HUES48 (cell line): ENCODE measurements around the gene RIBC2.
A peak's percentile ranks its signal among the peaks of the same experiment; 100 is the strongest.
"Not testable (repeated sequence)": the region's sequence is repeated elsewhere in the genome, so short reads cannot be mapped to it uniquely, and the experiment has no call there.

Experiments used
- H3K27ac ChIP-seq: one replicate; pipeline ENCODE4 v1.7.0; 2013; ENCODE audit warnings: low read depth, low read length, inconsistent platforms
- H3K27me3 ChIP-seq: 2 replicates; pipeline ENCODE4 v1.6.1; 2013; ENCODE audit warnings: mild to moderate bottlenecking, low read length; ENCODE audit not compliant: control insufficient read depth, insufficient read depth
- H3K36me3 ChIP-seq: 2 replicates; pipeline ENCODE4 v1.6.1; 2013; ENCODE audit warnings: low read length; ENCODE audit not compliant: control insufficient read depth, insufficient read depth
- H3K4me1 ChIP-seq: 2 replicates; pipeline ENCODE4 v1.6.1; 2013; ENCODE audit warnings: mild to moderate bottlenecking, low read length; ENCODE audit not compliant: control insufficient read depth, insufficient read depth
- H3K4me3 ChIP-seq: 2 replicates; pipeline ENCODE4 v1.5.1; 2013; ENCODE audit warnings: mild to moderate bottlenecking, low read depth, low read length
- H3K9ac ChIP-seq: 2 replicates; pipeline ENCODE4 v1.6.1; 2013; ENCODE audit warnings: mild to moderate bottlenecking, low read depth, low read length, moderate library complexity
- H3K9me3 ChIP-seq: 2 replicates; pipeline ENCODE4 v1.6.1; 2013; ENCODE audit warnings: low read length; ENCODE audit not compliant: control insufficient read depth, insufficient read depth

RIBC2 gene

DNA sequence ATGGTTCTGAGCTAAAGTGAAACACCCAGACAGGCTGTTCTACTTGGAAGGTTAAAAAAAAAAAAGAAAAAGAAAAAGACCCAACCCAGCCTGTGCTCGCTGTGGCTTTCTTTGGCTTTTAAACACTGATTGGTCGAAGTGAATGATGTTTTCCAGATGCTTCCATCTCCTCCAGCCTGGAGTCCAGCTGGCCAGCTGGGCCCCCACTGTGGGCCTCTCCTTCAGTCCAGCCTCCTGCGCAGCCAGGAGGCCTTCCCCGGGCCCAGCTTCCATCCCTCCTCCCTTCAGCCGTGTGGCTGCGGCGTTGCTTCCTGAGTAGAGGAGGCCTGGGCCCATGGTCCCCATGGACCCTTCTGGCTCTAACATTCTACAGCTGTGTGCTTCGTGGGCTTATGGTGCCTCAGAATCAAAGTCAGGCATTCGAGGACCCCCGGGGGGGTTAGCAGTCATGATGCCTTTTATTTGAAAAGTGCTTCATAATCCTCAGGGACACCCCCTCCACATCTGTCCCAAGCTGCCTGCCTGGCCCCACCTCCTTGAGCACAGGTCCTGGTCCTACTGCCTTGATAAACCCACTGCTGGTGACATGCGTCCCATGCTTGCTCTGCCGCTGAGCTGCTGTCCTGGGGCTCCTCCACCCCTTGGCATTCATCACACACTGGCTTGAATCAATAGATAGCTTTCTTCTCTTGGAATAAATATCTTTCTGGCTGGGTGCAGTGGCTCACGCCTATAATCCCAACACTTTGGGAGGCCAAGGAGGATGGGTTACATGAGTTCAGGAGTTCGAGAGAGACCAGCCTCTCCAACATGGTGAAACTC, 47.0 kb downstream of the RIBC2 start:
- no peak overlapping the region for H3K27ac ChIP-seq
- no peaks in the 10 kb centered on the region for H3K27me3 ChIP-seq
- H3K36me3 ChIP-seq, result no peaks in the 10 kb centered on the region
- no peak overlapping the region for H3K4me3 ChIP-seq
- no peak overlapping the region for H3K9ac ChIP-seq
- H3K4me1 ChIP-seq, result peaks cover 3% of the 10 kb centered on the region; the same call in 1 of the 2 replicates
- H3K9me3 ChIP-seq, result peaks cover 5% of the 10 kb centered on the region

DNA sequence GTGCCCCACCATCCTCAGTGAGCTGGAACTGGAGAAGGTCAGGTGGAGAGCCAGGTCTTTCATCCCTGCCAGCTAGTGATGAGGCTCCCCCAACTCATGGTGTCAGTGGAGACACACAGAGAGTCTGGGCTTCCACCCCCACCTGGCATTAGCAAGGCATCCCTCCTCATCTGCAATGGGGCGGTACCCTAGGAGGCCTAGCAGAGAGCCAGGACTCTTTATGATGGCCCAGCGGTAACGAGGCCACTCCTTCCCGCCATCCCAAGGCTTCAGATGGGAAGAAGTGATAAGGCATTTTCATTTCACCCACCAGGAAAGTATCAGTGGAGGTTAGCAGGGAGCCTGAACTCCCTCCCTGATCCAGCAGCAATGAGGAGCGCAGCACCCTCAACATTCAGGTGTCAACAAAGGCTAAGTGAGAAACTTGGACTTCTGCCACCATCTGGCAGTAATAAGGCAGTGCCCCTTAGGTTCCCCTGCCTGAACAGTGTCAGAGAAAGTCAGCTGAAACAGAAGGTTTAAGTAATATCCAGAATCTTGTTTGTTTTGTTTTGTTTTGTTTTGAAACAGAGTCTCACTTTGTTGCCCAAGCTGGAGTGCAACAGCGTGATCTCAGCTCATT, 48.7 kb downstream of the RIBC2 start:
- H3K9me3 ChIP-seq, result peaks cover 5% of the 10 kb centered on the region
- H3K27ac ChIP-seq, result no peak overlapping the region
- H3K27me3 ChIP-seq, result no peaks in the 10 kb centered on the region
- no peak overlapping the region for H3K9ac ChIP-seq
- H3K4me1 ChIP-seq, result peaks cover 3% of the 10 kb centered on the region; the same call in 1 of the 2 replicates
- H3K36me3 ChIP-seq, result no peaks in the 10 kb centered on the region
- no peak overlapping the region for H3K4me3 ChIP-seq

DNA sequence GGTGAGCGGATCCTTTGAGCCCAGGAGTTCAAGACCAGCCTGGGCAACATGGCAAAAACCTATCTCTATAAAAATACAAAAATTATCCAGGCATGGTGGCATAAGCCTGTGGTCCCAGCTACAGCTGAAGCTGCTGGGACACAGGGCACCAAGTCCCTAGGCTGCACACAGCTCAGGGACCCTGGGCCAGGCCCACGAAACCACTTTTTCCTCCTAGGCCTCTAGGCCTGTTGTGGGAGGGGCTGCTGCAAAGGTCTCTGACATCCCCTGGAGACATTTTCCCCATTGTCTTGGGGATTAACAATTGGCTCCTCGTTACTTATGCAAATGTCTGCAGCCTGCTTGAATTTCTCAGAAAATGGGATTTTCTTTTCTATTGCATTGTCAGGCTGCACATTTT, 50.2 kb downstream of the RIBC2 start:
- H3K4me3 ChIP-seq, H3K27me3 ChIP-seq, H3K36me3 ChIP-seq, H3K9ac ChIP-seq, H3K27ac ChIP-seq, H3K9me3 ChIP-seq, H3K4me1 ChIP-seq: not testable (repeated sequence)

DNA sequence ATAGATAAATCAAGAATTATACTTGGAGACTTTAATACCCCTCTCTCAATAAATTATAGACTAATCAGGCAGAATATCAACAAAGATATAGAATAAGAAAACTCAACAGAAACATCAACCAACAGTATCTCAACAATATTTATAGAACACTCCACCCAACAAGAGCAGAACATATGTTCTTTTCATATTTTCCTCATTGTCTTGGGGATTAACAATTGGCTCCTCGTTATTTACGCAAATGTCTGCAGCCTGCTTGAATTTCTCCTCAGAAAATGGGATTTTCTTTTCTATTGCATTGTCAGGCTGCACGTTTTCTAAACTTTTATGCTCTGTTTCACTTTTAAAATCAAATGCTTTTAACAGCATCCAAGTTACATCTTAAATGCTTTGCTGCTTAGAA, 52.1 kb downstream of the RIBC2 start:
- no peak overlapping the region for H3K4me3 ChIP-seq

DNA sequence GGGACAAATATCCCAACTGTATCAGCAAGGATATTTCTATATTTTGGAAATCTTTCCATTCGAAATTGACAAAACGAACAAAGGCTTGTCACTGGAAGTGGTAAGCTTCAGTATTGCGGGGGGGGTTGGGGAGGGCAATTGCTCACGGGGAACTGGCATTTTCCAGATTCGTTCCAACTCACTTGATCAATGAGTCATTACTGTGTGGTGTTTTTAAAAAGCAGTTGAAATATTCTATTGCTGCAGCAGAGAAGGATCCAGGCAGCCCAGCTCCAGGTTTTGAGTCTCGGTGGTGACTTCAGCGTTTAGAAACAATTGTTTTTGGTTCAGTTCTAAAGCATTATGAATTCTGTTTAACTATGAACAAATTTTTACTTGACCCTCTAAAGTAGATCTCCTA, 55.4 kb downstream of the RIBC2 start:
- Histone ChIP-seq H3K9me3 (peaks cover 1% of the 10 kb centered on the region), H3K27me3 (no peaks in the 10 kb centered on the region), H3K9ac (no peak overlapping the region), H3K4me1 (peaks cover 17% of the 10 kb centered on the region), H3K36me3 (no peaks in the 10 kb centered on the region), H3K27ac (no peak overlapping the region), H3K4me3 (no peak overlapping the region)

More for the DNA sequence above, 52.1 kb downstream of the RIBC2 start:
- Histone ChIP-seq H3K9ac (no peak overlapping the region), H3K4me1 (peaks cover 15% of the 10 kb centered on the region), H3K27ac (no peak overlapping the region), H3K27me3 (no peaks in the 10 kb centered on the region), H3K36me3 (no peaks in the 10 kb centered on the region), H3K9me3 (peaks cover 5% of the 10 kb centered on the region)

DNA sequence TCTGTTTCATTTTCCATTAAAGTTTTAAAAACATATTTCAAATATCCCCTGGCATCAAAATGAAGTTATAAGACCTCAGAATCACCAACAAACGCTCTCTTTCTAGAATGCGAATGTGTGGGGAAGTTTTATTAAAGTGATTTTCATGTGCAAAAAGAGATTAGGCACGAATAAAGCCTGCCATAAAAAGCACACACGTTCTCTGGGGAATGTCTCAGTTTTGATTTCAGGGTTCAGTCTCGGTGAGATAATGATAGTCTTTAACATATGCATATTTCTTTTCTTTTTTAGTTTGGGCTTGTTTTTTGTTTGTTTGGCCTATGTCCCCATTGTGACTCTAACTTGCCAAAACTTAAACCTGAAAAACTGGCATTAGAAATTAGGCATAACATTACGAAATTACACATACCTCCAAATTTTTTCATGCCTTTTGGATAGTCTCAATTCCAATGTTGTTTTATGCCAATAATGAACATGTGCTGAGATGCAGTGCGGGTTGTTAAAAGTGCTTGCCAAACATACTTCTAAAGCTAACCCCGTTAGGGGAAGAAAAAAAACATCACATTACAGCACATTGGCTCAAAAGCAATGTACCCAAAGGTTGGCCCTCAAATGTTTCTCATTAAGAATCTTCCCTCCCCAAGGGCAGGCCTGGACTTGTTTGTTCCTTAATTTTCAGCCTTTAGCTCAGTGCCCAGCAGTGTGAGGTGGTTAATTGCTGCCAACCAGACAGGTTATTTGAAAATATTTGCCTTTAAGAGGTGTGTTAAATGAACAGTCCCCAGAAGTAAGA, 56.0 kb downstream of the RIBC2 start:
- Histone ChIP-seq H3K36me3 (no peaks in the 10 kb centered on the region), H3K4me3 (no peak overlapping the region), H3K9me3 (no peaks in the 10 kb centered on the region; the same call in 1 of the 2 replicates), H3K27ac (no peak overlapping the region), H3K9ac (no peak overlapping the region), H3K27me3 (no peaks in the 10 kb centered on the region), H3K4me1 (peaks cover 20% of the 10 kb centered on the region)

DNA sequence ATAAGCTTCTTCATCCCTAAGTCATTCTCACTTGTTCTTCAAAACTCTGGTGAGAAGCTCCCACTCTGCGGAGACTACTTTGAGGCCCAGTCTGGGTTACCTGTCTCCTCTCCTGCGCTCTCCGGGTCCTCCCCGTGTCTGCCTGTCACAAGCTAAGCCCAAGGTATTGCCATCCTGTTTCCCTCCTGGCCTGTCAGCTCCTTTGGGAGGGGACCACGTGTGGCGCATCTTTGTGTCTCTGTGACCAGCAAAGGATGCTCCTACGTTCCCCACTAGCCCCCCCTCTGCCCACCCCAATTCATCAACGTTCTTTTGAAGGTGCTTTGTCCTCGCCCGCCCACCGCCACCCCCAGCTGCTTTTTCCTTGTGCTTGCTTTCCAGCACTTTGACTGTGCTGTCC, 57.4 kb downstream of the RIBC2 start:
- Histone ChIP-seq H3K9me3 (no peaks in the 10 kb centered on the region; the same call in 1 of the 2 replicates), H3K27ac (no peak overlapping the region)

DNA sequence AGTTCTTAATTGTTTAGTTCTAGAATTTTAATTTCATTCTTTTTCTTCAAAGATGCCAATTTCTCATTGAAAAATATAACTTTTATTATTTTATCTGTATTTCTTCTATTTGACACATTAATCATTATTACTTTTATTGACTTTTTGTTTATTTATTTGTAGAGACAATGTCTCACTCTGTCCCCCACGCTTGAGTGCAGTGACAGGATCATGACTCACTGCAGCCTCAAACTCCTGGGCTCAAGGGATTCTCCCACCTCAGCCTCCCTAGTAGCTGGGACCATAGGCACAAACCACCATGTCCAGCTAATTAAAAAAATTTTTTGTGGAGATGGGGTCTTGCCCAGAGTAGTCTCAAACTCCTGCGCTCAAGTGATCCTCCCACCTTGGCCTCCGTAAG, 58.9 kb downstream of the RIBC2 start:
- Histone ChIP-seq H3K27ac (no peak overlapping the region), H3K4me1 (peaks cover 20% of the 10 kb centered on the region), H3K9ac (no peak overlapping the region), H3K4me3 (no peak overlapping the region), H3K36me3 (no peaks in the 10 kb centered on the region), H3K27me3 (no peaks in the 10 kb centered on the region), H3K9me3 (no peaks in the 10 kb centered on the region)

More for the DNA sequence above, 57.4 kb downstream of the RIBC2 start:
- Histone ChIP-seq H3K27me3 (no peaks in the 10 kb centered on the region), H3K9ac (no peak overlapping the region), H3K4me3 (no peak overlapping the region), H3K36me3 (no peaks in the 10 kb centered on the region), H3K4me1 (peaks cover 20% of the 10 kb centered on the region)

DNA sequence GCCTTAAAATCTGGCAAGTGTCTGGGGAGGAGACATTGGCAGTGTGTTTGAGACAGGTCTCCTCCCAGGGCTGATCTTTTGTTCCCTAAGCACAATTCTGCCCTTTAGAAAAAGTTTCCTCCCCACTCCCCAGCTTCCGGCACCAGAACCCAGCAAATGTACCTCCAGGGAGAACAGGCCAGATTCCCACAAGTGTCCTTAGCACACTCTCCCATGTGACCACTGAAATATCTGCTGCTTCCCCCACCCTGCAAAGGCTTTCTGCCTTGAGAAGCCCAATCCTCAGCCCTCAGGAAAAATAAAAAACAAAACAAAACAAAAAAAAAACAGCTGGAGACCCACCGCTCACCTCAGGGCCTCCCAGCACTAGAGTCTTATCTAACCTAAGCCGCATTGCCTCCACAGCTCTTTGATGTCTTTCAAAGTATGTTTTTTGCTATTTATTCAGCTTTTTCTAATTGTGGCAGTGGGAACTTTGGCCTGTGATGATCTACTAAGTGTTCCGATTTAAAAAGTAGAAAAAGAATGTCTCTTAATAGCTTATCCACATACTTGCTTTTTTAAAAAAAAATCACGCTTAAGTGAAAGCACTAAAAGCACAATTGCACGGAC, 60.2 kb downstream of the RIBC2 start:
- Histone ChIP-seq H3K4me3 (no peak overlapping the region), H3K9ac (no peak overlapping the region), H3K4me1 (peaks cover 20% of the 10 kb centered on the region), H3K27ac (peak overlapping the region; percentile 8), H3K27me3 (no peaks in the 10 kb centered on the region), H3K9me3 (no peaks in the 10 kb centered on the region), H3K36me3 (no peaks in the 10 kb centered on the region)

DNA sequence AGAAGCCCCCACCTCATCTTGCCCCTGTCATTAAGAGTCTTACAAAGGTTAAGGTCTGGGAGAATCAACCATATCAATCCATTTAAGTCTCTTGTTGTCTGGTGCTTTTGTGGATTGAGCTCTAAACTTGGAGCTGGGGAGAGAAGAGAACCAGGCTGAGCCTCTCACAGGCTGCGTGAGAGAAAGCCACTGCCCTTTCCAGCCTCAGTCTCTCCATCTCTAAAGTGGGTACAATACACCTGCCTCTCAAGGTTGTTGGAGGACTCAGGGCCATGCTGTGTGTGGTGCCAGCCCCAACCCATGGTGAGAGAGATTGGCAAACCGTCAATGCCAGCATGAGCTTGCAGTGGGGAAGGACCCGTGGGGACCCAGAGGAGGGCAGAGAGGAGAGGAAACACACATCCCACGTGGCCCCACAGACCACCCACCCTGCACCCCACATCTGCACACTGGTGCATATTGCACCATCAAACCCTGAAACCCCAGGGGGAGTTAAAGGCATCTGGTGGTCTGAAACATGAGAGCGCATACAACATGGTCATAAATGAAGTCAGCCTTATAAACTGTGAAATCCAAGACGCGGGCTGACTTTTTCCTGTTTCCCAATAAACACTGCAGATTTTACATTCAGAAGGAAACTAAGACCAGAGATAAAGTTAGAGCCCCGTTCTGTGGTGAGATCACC, 61.7 kb downstream of the RIBC2 start:
- Histone ChIP-seq H3K27ac (no peak overlapping the region), H3K9me3 (no peaks in the 10 kb centered on the region), H3K4me3 (no peak overlapping the region), H3K9ac (no peak overlapping the region), H3K36me3 (no peaks in the 10 kb centered on the region), H3K27me3 (no peaks in the 10 kb centered on the region), H3K4me1 (peaks cover 9% of the 10 kb centered on the region; the same call in 1 of the 2 replicates)
